Transverse colon (tissue), 4 donors: ENCODE results near the gene RRP7A. TPM values are rescaled to one million over a fixed set of nuclear protein-coding genes. Genes with fewer than 3 reads are reported as not detected.
"Not testable (repeated sequence)": the region's sequence is repeated elsewhere in the genome, so short reads cannot be mapped to it uniquely, and the experiment has no call there.

Experiments used
- DNase-seq: peaks from one replicate; pipeline ENCODE4 v3.0.0-alpha.2; 2019
- H3K27ac ChIP-seq, 4 donors: fragments of 200-600 bp; sonication (generic); 2 replicates each; pipeline ENCODE4 v1.5.1; 2016 to 2018; ENCODE audit warnings: inconsistent platforms in 4 of 4
- H3K27me3 ChIP-seq: fragments of 200-600 bp; sonication (generic); 2 replicates; pipeline ENCODE4 v1.5.1; 2017; ENCODE audit warnings: inconsistent platforms
- H3K36me3 ChIP-seq, 4 donors: fragments of 200-600 bp; sonication (generic); 2 replicates each; pipeline ENCODE4 v1.5.1; 2017 to 2019; ENCODE audit warnings: inconsistent platforms in 4 of 4
- H3K4me1 ChIP-seq, 4 donors: fragments of 200-600 bp; sonication (generic); 2 replicates each; pipeline ENCODE4 v1.5.1; 2017 to 2020; ENCODE audit warnings: inconsistent platforms in 4 of 4
- H3K4me3 ChIP-seq, 4 donors: fragments of 200-600 bp; sonication (generic); 1 replicate in 1 of 4; 2 replicates in 3 of 4; pipeline versions ENCODE4 v1.5.1 to v1.6.1; 2017 to 2019; ENCODE audit warnings: inconsistent platforms in 4 of 4
- H3K9me3 ChIP-seq, 2 donors: fragments of 200-600 bp; sonication (generic); 2 replicates each; pipeline ENCODE4 v1.5.1; 2017 to 2019; ENCODE audit warnings: inconsistent platforms in 2 of 2
- EP300 ChIP-seq: sonication (generic); formaldehyde crosslinking; IDR thresholded peaks from one replicate; pipeline ENCODE4 v1.6.1; 2017; ENCODE audit warnings: antibody characterized with exemption, low read depth
- POLR2A ChIP-seq: fragments of 450-650 bp; IDR thresholded peaks from one replicate; pipeline ENCODE4 v1.6.1; 2016; ENCODE audit warnings: antibody characterized with exemption, mild to moderate bottlenecking, moderate library complexity
- POLR2AphosphoS5 ChIP-seq, 3 donors: sonication (generic); formaldehyde crosslinking; IDR thresholded peaks; one replicate each; pipeline ENCODE4 v1.6.1; 2016; ENCODE audit warnings: antibody characterized with exemption in 3 of 3
- WGBS, 2 donors: methylation state at CpG; one replicate each; pipeline ENCODE4 v1.1.5; 2018; ENCODE audit warnings: low coverage in 1 of 2; 5-methylcytosine and 5-hydroxymethylcytosine counted together
- in situ Hi-C, 4 donors: fragments of 200-750 bp; cut with MboI; loops; one replicate each; pipeline versions ENCODE4 v1.15.0 to v1.15.1; 2017; ENCODE audit warnings: low sequenced_read_pairs in 3 of 4, low pct_ligation_motif_present in 1 of 4, low pct_unique_long_range_greater_than_20kb in 1 of 4
- intact Hi-C: fragments of 100-400 bp; cut with DNase I; formaldehyde crosslinking; loops from one replicate; pipeline ENCODE4 v1.15.1; 2023; ENCODE audit warnings: low total_unique reads
- total RNA-seq, 4 donors: library from RNA; depleted of rRNA; stranded (reverse); fragments of >200 nt; gene quantifications; one replicate each; pipeline ENCODE4 v1.1.0, GENCODE V29; 2016
- TF ChIP-seq, protein P1 (sequence below), 5 experiments: fragments of 200-600 bp in 3 of 5; fragments of 450-650 bp in 2 of 5; sonication (generic) in 3 of 5; IDR thresholded peaks; 1 replicate in 2 of 5; 2 replicates in 3 of 5; pipeline ENCODE4 v1.5.1; 2016 to 2017; ENCODE audit warnings: antibody characterized with exemption in 5 of 5, inconsistent platforms in 3 of 5, mild to moderate bottlenecking in 2 of 5, moderate library complexity in 1 of 5

Gene RRP7A
- total RNA-seq, 4 donors from 2014 or later = 13.1 to 27.0 (median 17.2) TPM

DNA sequence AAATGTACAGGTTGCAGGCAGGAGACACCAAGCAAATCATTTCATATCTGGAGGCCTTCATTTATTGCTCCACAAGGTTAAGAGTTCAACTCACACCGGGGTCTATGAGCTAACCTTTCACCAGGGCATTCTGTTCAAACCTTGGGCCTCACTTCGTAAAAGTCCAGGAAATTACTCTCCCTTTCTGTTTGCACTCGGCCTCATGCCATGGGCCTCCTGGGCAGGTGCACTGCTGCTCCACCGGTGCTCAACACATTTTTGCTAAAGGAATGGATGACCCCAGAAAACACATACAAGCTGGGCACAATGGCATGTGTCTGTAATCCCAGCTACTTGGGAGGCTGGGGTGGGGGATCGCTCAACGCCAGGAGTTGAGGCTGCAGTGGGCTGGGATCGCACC, 16.6 kb upstream of the RRP7A start:
- Histone ChIP-seq H3K27me3 (no peaks in the 10 kb centered on the region), H3K4me3 (no peak overlapping the region), H3K27ac (peak overlapping the region in 1 of 4 donors; percentile 73), H3K4me1 (peaks cover 0 to 13% (median 11%) of the 10 kb centered on the region in 4 donors), H3K9me3 (no peaks in the 10 kb centered on the region), H3K36me3 (no peaks in the 10 kb centered on the region)
- DNase-seq = no peak
- in situ Hi-C loops (no loop called here), intact Hi-C loops (no loop called here)
- 65 to 77% methylated on average over 7 of the region's 7 CpGs for WGBS, 2 donors
- TF ChIP-seq, protein P1, sequence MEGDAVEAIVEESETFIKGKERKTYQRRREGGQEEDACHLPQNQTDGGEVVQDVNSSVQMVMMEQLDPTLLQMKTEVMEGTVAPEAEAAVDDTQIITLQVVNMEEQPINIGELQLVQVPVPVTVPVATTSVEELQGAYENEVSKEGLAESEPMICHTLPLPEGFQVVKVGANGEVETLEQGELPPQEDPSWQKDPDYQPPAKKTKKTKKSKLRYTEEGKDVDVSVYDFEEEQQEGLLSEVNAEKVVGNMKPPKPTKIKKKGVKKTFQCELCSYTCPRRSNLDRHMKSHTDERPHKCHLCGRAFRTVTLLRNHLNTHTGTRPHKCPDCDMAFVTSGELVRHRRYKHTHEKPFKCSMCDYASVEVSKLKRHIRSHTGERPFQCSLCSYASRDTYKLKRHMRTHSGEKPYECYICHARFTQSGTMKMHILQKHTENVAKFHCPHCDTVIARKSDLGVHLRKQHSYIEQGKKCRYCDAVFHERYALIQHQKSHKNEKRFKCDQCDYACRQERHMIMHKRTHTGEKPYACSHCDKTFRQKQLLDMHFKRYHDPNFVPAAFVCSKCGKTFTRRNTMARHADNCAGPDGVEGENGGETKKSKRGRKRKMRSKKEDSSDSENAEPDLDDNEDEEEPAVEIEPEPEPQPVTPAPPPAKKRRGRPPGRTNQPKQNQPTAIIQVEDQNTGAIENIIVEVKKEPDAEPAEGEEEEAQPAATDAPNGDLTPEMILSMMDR (IDR thresholded peaks at IDR 0.05) = no peak
- TF ChIP-seq POLR2AphosphoS5 (IDR thresholded peaks at IDR 0.05) (no peak), POLR2A (no peak), EP300 (no peak)

DNA sequence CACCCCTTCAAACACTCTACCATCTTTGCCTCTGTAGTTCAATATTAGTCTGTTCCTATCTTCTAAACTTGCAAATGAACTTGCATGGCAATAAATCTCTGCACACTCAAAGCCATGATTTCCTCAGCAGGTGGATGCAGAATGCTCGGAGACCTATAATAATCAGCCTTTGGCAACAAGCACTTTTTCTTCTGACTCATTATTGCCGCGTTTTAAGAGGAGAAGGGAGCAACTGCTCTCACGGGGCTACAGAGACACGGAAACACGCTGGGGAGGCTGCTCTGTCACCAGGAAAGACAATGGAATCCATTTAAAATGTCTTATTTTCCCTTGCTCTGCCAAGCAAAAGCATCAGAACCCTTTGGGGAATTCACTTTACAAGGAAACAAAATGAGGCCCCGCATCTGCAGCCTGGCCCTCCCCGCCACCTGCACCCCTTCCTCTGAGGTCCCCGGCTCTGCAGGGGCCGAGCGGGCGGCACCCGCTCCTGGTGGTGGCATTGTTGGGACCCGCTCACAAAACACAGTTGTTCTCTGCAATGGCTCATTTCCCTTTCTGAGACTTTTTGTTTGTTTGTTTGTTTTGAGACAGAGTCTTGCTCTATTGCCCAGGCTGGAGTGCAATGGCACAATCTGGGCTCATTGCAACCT, 15.6 kb upstream of the RRP7A start:
- WGBS, 2 donors = 100% methylated on average over 3 of the region's 14 CpGs; no CpG with 5 or more reads in 1 of the 2 donors
- H3K27me3 ChIP-seq, DNase-seq, H3K4me3 ChIP-seq, in situ Hi-C loops, intact Hi-C loops, H3K27ac ChIP-seq, H3K9me3 ChIP-seq, H3K36me3 ChIP-seq: not testable (repeated sequence)
- H3K4me1 ChIP-seq = peaks cover 0 to 13% (median 11%) of the 10 kb centered on the region in 4 donors

DNA sequence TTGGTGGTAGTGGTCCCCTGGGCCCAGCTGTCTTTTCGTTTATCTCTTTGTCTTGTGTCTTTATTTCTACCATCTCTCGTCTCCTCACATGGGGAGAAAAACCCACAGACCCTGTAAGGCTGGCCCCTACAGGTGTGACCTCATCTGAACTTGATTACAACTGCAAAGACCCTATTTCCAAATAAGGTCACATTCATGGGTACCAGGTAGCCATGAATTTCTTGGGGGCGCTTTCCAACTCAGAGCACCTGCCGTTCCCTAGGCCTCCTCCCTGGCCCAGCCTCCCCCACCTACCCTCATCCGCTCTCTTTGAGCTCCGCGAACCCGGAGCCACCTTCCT, 14.0 kb upstream of the RRP7A start:
- Histone ChIP-seq H3K4me1 (peaks cover 0 to 10% (median 8%) of the 10 kb centered on the region in 4 donors), H3K27me3 (no peaks in the 10 kb centered on the region), H3K36me3 (no peaks in the 10 kb centered on the region), H3K4me3 (no peak overlapping the region), H3K27ac (peak overlapping the region in 2 of 4 donors; percentile 45 to 49), H3K9me3 (no peaks in the 10 kb centered on the region)
- intact Hi-C loops = no loop called here
- DNase-seq = no peak
- WGBS, 2 donors = 90 to 94% methylated on average over 8 of the region's 8 CpGs
- in situ Hi-C loops = no loop called here
- TF ChIP-seq POLR2A (no peak), EP300 (no peak)

DNA sequence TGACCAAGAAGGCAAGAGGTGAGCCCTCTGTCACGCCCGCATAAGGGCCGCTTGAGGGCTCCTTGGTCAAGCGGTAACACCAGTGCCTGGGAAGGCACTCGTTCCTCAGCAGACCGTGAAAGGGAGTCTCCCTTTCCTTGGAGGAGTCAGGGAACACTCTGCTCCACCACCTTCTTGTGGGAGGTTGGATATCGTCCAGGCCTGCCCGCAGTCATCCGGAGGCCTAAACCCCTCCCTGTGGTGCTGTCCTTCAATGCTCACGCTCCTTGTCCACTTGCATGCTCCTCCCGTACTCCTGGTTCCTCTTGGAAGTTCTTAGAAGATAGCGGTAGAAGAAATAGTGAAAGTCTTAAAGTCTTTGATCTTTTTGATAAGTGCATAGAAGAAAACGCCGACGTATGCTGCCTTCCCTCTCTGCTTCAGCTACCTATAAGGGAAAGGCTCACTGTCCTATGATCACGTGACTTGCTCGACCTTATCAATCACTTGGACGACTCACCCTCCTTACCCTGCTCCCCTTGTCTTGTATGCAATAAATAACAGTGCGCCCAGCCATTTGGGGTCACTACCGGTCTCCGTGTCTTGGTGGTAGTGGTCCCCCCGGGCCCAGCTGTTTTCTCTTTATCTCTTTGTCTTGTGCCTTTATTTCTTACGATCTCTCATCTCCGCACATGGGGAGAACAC, 11.9 kb upstream of the RRP7A start:
- in situ Hi-C loops, DNase-seq, H3K36me3 ChIP-seq, intact Hi-C loops, H3K9me3 ChIP-seq, H3K27ac ChIP-seq, H3K4me3 ChIP-seq, H3K4me1 ChIP-seq, H3K27me3 ChIP-seq: not testable (repeated sequence)
- WGBS, 2 donors = 90% methylated on average over 24 of the region's 24 CpGs

DNA sequence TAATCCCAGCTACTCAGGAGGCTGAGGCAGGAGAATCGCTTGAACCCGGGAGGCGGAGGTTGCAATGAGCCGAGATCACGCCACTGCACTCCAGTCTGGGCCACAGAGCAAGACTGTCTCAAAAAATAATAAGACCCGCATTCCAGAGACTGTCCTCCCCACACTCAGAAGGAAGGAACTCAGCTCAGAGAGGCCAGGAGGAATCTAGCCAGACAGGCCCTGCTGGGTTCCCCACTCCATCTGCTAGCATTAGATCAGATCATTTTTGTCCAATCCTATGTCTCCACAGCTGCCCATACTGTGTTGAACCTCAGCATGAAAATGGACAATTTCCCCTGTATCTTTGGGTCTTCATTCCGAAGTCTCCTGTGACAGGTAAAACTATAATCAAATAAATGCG, 9.8 kb upstream of the RRP7A start:
- DNase-seq, H3K4me1 ChIP-seq, in situ Hi-C loops, H3K36me3 ChIP-seq, H3K27me3 ChIP-seq, H3K4me3 ChIP-seq, intact Hi-C loops, H3K27ac ChIP-seq, H3K9me3 ChIP-seq: not testable (repeated sequence)
- WGBS, 2 donors = 93 to 96% methylated on average over 2 to 8 of the region's 8 CpGs

DNA sequence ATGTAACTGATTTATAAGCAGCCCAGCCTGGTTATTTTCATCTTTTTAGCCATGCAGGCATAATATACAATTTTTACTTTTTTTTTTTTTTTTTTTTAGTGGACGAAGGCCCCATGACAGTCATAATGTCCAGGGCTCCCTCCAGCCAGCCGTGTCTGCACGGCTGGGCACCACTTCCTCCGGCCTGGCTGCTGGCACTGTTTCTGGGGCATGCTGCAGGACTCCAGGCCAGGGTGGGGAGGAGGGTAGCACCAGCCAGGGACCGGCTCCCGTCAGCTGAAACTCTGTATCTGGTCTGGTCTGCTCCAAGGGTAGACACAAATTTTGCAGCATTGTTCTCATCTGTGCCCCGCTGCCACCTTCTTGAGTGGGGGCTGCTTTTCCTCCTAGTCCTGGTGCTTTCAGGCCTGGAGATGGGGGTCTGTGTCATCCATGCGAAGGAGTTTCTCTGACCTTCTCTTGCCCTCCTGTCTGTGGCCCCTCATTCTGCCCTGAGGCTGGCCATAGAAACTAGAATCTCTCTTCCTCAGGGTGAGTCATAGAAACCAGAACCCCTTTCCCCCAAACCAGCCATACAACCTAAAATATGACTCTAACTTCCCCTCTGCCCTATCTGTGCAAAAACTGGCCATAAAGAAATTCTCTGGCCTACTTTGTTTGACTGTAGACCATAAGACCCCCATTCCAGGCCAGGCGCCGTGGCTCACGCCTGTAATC, 9.2 kb upstream of the RRP7A start:
- no peak for TF ChIP-seq EP300
- no peak for TF ChIP-seq POLR2A
- TF ChIP-seq, protein P1 (IDR thresholded peaks at IDR 0.05) = no peak
- Histone ChIP-seq H3K27ac (no peak overlapping the region), H3K4me1 (peaks cover 0 to 3% (median 0%) of the 10 kb centered on the region in 4 donors), H3K27me3 (no peaks in the 10 kb centered on the region), H3K9me3 (no peaks in the 10 kb centered on the region), H3K36me3 (no peaks in the 10 kb centered on the region), H3K4me3 (no peak overlapping the region)
- no peak for DNase-seq
- in situ Hi-C loops = no loop called here
- intact Hi-C loops = no loop called here
- WGBS, 2 donors = 82 to 85% methylated on average over 7 to 11 of the region's 11 CpGs
